IPS-18c (cell line): ENCODE measurements around the gene GRB10.

ENCODE experiments used
- H3K4me3 ChIP-seq: 2 replicates; pipeline ENCODE4 v1.7.0; 2013; ENCODE audit warnings: low read depth, mild to moderate bottlenecking, low read length, moderate library complexity; ENCODE audit not compliant: insufficient read depth
- H3K9me3 ChIP-seq: one replicate; pipeline ENCODE4 v1.6.1; 2013; ENCODE audit warnings: mild to moderate bottlenecking, low read length, moderate library complexity; ENCODE audit not compliant: control insufficient read depth, insufficient read depth

GRB10 gene

GRCh38 chr7:50676079-50676478 is 106.6 kb downstream of the GRB10 start:
- no peaks in the 10 kb centered on the region for H3K9me3 ChIP-seq
- H3K4me3 ChIP-seq, result no peak overlapping the region

- Histone ChIP-seq H3K9me3 (no peaks in the 10 kb centered on the region), H3K4me3 (no peak overlapping the region)
These were observed 107.5 kb downstream of the GRB10 start for GRCh38 chr7:50674896-50675835.

- no peak overlapping the region for H3K4me3 ChIP-seq
- H3K9me3 ChIP-seq, result no peaks in the 10 kb centered on the region
These were observed 108.4 kb downstream of the GRB10 start for GRCh38 chr7:50674299-50674698.

- H3K4me3 ChIP-seq, result no peak overlapping the region
These were observed 109.6 kb downstream of the GRB10 start for GRCh38 chr7:50673096-50673495.

GRCh38 chr7:50672045-50672444 is 110.7 kb downstream of the GRB10 start:
- Histone ChIP-seq H3K9me3 (no peaks in the 10 kb centered on the region), H3K4me3 (no peak overlapping the region)

More at GRCh38 chr7:50673096-50673495, 109.6 kb downstream of the GRB10 start:
- no peaks in the 10 kb centered on the region for H3K9me3 ChIP-seq

GRCh38 chr7:50671386-50671785 is 111.3 kb downstream of the GRB10 start:
- no peaks in the 10 kb centered on the region for H3K9me3 ChIP-seq
- no peak overlapping the region for H3K4me3 ChIP-seq

GRCh38 chr7:50669890-50670289 is 112.8 kb downstream of the GRB10 start:
- no peaks in the 10 kb centered on the region for H3K9me3 ChIP-seq
- H3K4me3 ChIP-seq, result no peak overlapping the region

GRCh38 chr7:50667789-50668226 is 114.9 kb downstream of the GRB10 start:
- H3K9me3 ChIP-seq, result no peaks in the 10 kb centered on the region
- no peak overlapping the region for H3K4me3 ChIP-seq

- Histone ChIP-seq H3K4me3 (no peak overlapping the region), H3K9me3 (no peaks in the 10 kb centered on the region)
These were observed 115.4 kb downstream of the GRB10 start for GRCh38 chr7:50667338-50667737.

GRCh38 chr7:50666124-50666496 is 116.6 kb downstream of the GRB10 start:
- Histone ChIP-seq H3K9me3 (no peaks in the 10 kb centered on the region), H3K4me3 (no peak overlapping the region)

GRCh38 chr7:50665403-50666123 is 117.1 kb downstream of the GRB10 start:
- no peak overlapping the region for H3K4me3 ChIP-seq

GRCh38 chr7:50664937-50665336 is 117.8 kb downstream of the GRB10 start:
- Histone ChIP-seq H3K9me3 (no peaks in the 10 kb centered on the region), H3K4me3 (no peak overlapping the region)

More at GRCh38 chr7:50665403-50666123, 117.1 kb downstream of the GRB10 start:
- no peaks in the 10 kb centered on the region for H3K9me3 ChIP-seq

GRCh38 chr7:50664461-50664922 is 118.2 kb downstream of the GRB10 start:
- Histone ChIP-seq H3K4me3 (no peak overlapping the region), H3K9me3 (no peaks in the 10 kb centered on the region)

- Histone ChIP-seq H3K9me3 (no peaks in the 10 kb centered on the region), H3K4me3 (no peak overlapping the region)
These were observed 119.1 kb downstream of the GRB10 start for GRCh38 chr7:50663396-50664102.

- H3K4me3 ChIP-seq, result no peak overlapping the region
These were observed 119.7 kb downstream of the GRB10 start for GRCh38 chr7:50662996-50663395.

GRCh38 chr7:50662041-50662694 is 120.5 kb downstream of the GRB10 start:
- H3K9me3 ChIP-seq, result no peaks in the 10 kb centered on the region
- no peak overlapping the region for H3K4me3 ChIP-seq

More at GRCh38 chr7:50662996-50663395, 119.7 kb downstream of the GRB10 start:
- no peaks in the 10 kb centered on the region for H3K9me3 ChIP-seq
